Smooth muscle cell (in vitro differentiated cells): Measurements from ENCODE around the gene HHIPL1. TPM values are rescaled to one million over a fixed set of nuclear protein-coding genes. Genes with fewer than 3 reads are reported as not detected.

Experiments used
- DNase-seq: peaks from one replicate; lab custom pipeline; 2025; ENCODE audit not compliant: unreplicated experiment; lab: John Stamatoyannopoulos, UW
- H2AFZ ChIP-seq: fragments of 200-600 bp; sonication (generic); 2 replicates; pipeline ENCODE4 v1.6.0; 2016; ENCODE audit warnings: antibody characterized with exemption, low read depth, mild to moderate bottlenecking
- H3F3A ChIP-seq: fragments of 200-600 bp; sonication (generic); 2 replicates; pipeline ENCODE4 v1.6.0; 2017; ENCODE audit warnings: antibody characterized with exemption, low read depth
- H3K27ac ChIP-seq: fragments of 200-600 bp; sonication (generic); 2 replicates; pipeline ENCODE4 v1.5.1; 2016; ENCODE audit warnings: low read depth, mild to moderate bottlenecking
- H3K27me3 ChIP-seq: fragments of 200-600 bp; sonication (generic); 2 replicates; pipeline ENCODE4 v1.6.1; 2016; ENCODE audit warnings: low read depth, mild to moderate bottlenecking
- H3K36me3 ChIP-seq: fragments of 200-600 bp; sonication (generic); 2 replicates; pipeline ENCODE4 v1.5.1; 2016; ENCODE audit warnings: low read depth
- H3K4me1 ChIP-seq: fragments of 200-600 bp; sonication (generic); 2 replicates; pipeline ENCODE4 v1.5.1; 2016; ENCODE audit warnings: low read depth
- H3K4me2 ChIP-seq: fragments of 200-600 bp; sonication (generic); 2 replicates; pipeline ENCODE4 v1.6.0; 2016; ENCODE audit warnings: mild to moderate bottlenecking
- H3K4me3 ChIP-seq: fragments of 200-600 bp; sonication (generic); 2 replicates; pipeline ENCODE4 v1.5.1; 2016; ENCODE audit warnings: mild to moderate bottlenecking
- H3K79me2 ChIP-seq: fragments of 200-600 bp; sonication (generic); 2 replicates; pipeline ENCODE4 v1.6.0; 2016; ENCODE audit warnings: low read depth, mild to moderate bottlenecking
- H3K9ac ChIP-seq: fragments of 200-600 bp; sonication (generic); 2 replicates; pipeline ENCODE4 v1.6.0; 2016; ENCODE audit warnings: low read depth
- H3K9me3 ChIP-seq: fragments of 200-600 bp; sonication (generic); replicated peaks from 2 replicates; pipeline ENCODE4 v1.5.1; 2016; ENCODE audit warnings: low read depth
- H4K20me1 ChIP-seq: fragments of 200-600 bp; sonication (generic); 2 replicates; pipeline ENCODE4 v1.6.0; 2016; ENCODE audit warnings: low read depth
- CTCF ChIP-seq: fragments of 200-600 bp; sonication (generic); IDR thresholded peaks from 2 replicates; pipeline ENCODE4 v1.5.1; 2017; ENCODE audit warnings: borderline replicate concordance, mild to moderate bottlenecking, antibody characterized with exemption; ENCODE audit not compliant: insufficient read depth, poor library complexity, severe bottlenecking
- WGBS: methylation state at CpG from one replicate; pipeline ENCODE4 v1.1.7; 2016; ENCODE audit warnings: low lambda C conversion rate; 5-methylcytosine and 5-hydroxymethylcytosine counted together
- polyA plus RNA-seq: library from polyadenylated mRNA; unstranded; fragments of >200 nt; fragmentation: Nextera tagmentation; extraction: Ambion mirVana; gene quantifications from 2 replicates; pipeline ENCODE4 v1.2.1, GENCODE V29; 2016
- total RNA-seq: library from RNA; depleted of rRNA; stranded (reverse); fragments of >200 nt; gene quantifications from 2 replicates; pipeline ENCODE4 v1.2.3, GENCODE V29; 2014

HHIPL1 gene
- total and polyA plus RNA-seq, 2 experiments from 2014 or later, result 9.6 to 11.9 TPM

GRCh38 chr14:99685151-99685591 is 40.2 kb downstream of the HHIPL1 start:
- Histone ChIP-seq H3K27ac (no peak overlapping the region), H3F3A (no peaks in the 10 kb centered on the region), H2AFZ (no peak overlapping the region), H3K9ac (no peak overlapping the region), H3K4me2 (no peak overlapping the region), H3K27me3 (peaks cover 21% of the 10 kb centered on the region), H3K9me3 (no peaks in the 10 kb centered on the region), H3K4me1 (peaks cover 3% of the 10 kb centered on the region), H3K36me3 (no peaks in the 10 kb centered on the region), H4K20me1 (no peaks in the 10 kb centered on the region), H3K4me3 (no peak overlapping the region), H3K79me2 (no peaks in the 10 kb centered on the region)
- 65% methylated on average over 7 of the region's 11 CpGs for WGBS
- DNase-seq, result no peak
- no peak for TF ChIP-seq CTCF

GRCh38 chr14:99685596-99685995 is 40.7 kb downstream of the HHIPL1 start:
- peaks cover 21% of the 10 kb centered on the region for H3K27me3 ChIP-seq
- H3K4me1 ChIP-seq, result peaks cover 3% of the 10 kb centered on the region
- TF ChIP-seq CTCF, result no peak
- H2AFZ ChIP-seq, result no peak overlapping the region
- DNase-seq, result no peak
- H3K36me3 ChIP-seq, result no peaks in the 10 kb centered on the region
- no peak overlapping the region for H3K27ac ChIP-seq
- no peak overlapping the region for H3K9ac ChIP-seq
- H3K79me2 ChIP-seq, result no peaks in the 10 kb centered on the region
- no peak overlapping the region for H3K4me3 ChIP-seq
- H3K4me2 ChIP-seq, result no peak overlapping the region
- H3F3A ChIP-seq, result no peaks in the 10 kb centered on the region
- no peaks in the 10 kb centered on the region for H3K9me3 ChIP-seq
- H4K20me1 ChIP-seq, result no peaks in the 10 kb centered on the region
- 80% methylated on average over 1 of the region's 1 CpG for WGBS

GRCh38 chr14:99686557-99687283 is 41.8 kb downstream of the HHIPL1 start:
- no peaks in the 10 kb centered on the region for H3K36me3 ChIP-seq
- no peak overlapping the region for H2AFZ ChIP-seq
- DNase-seq, result no peak
- no peaks in the 10 kb centered on the region for H3F3A ChIP-seq
- H3K4me2 ChIP-seq, result no peak overlapping the region
- no peaks in the 10 kb centered on the region for H3K9me3 ChIP-seq
- peaks cover 3% of the 10 kb centered on the region for H3K4me1 ChIP-seq
- no peaks in the 10 kb centered on the region for H4K20me1 ChIP-seq
- H3K9ac ChIP-seq, result no peak overlapping the region
- no peaks in the 10 kb centered on the region for H3K79me2 ChIP-seq
- H3K27ac ChIP-seq, result no peak overlapping the region
- no peak overlapping the region for H3K4me3 ChIP-seq
- TF ChIP-seq CTCF, result no peak
- peaks cover 21% of the 10 kb centered on the region for H3K27me3 ChIP-seq
- WGBS, result 91% methylated on average over 8 of the region's 8 CpGs
